Progenitor cell of endocrine pancreas (in vitro differentiated cells): ENCODE measurements around the gene LRRC18. TPM values are rescaled to one million over a fixed set of nuclear protein-coding genes. Genes with fewer than 3 reads are reported as not detected.

Experiments
- DNase-seq: peaks from one replicate; pipeline ENCODE4 v3.0.0; 2021; ENCODE audit warnings: low spot score; ENCODE audit not compliant: unreplicated experiment
- H3K27ac Mint-ChIP-seq: 2 replicates; pipeline ENCODE4 v1.8.0; 2021; ENCODE audit warnings: mild to moderate bottlenecking, moderate library complexity, mixed read lengths
- H3K27me3 Mint-ChIP-seq: 2 replicates; pipeline ENCODE4 v1.8.0; 2021; ENCODE audit warnings: mixed read lengths
- H3K36me3 Mint-ChIP-seq: 2 replicates; pipeline ENCODE4 v1.8.0; 2022; ENCODE audit warnings: mixed read lengths; ENCODE audit not compliant: insufficient read depth
- H3K4me1 Mint-ChIP-seq: 2 replicates; pipeline ENCODE4 v1.8.0; 2021; ENCODE audit warnings: low read depth, mixed read lengths
- H3K4me3 Mint-ChIP-seq: 2 replicates; pipeline ENCODE4 v1.8.0; 2021; ENCODE audit warnings: low read depth, mild to moderate bottlenecking, moderate library complexity, mixed read lengths
- H3K9me3 Mint-ChIP-seq: 2 replicates; pipeline ENCODE4 v1.8.0; 2021; ENCODE audit warnings: low read depth, mixed read lengths
- CTCF ChIP-seq: fragments of 200-600 bp; sonication (generic); IDR thresholded peaks from one replicate; pipeline ENCODE4 v1.5.0; 2021; ENCODE audit warnings: antibody characterized with exemption, mild to moderate bottlenecking; ENCODE audit not compliant: unreplicated experiment
- total RNA-seq: library from RNA; stranded (reverse); gene quantifications from 2 replicates; pipeline ENCODE4 v1.2.1, GENCODE V29; 2021

The LRRC18 gene
- total RNA-seq, 1 donor from 2014 or later: not detected

DNA sequence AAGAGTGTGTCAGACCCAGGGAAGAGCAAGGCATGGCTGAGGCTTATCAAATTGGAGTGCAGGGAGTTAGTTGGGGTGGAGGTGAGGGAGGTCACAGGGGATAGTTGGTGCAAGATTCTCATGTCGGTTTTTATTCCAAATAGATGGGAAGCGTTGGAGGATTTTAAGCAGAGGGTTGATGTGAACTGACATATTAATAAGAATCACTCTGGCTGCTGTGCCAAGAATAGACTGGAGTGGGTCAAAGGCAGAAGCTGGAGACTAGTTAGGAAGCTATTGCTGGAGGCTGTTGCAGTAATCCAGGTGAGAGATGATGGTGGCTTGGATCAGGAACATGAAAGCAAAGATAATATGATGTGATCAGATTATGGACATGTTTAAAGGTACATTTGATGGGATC, 36.5 kb downstream of the LRRC18 start:
- Mint-ChIP-seq H3K4me3 (no peak overlapping the region), H3K9me3 (no peaks in the 10 kb centered on the region), H3K27me3 (no peaks in the 10 kb centered on the region), H3K4me1 (no peaks in the 10 kb centered on the region), H3K36me3 (no peaks in the 10 kb centered on the region), H3K27ac (no peak overlapping the region)
- no peak for DNase-seq
- no peak for TF ChIP-seq CTCF

DNA sequence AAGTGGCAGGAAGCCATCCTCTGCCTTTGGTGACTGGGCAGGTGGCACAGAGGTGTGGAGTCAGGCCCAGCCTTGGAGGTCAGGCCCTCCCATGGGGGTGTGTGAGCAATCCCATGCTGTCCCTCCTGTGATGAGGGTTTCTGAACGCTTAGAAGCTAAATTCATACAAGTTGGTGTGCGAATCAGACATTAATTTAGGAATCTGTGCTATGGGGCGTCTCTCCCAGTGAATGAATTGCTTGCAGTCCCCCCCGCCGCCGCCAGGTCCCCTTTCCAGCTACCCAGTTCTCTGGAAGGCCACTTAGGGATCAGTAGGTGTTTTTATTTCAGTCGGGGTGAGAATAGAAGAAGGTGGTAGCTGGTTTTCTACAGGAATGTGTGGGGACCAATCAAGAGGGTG, 37.5 kb downstream of the LRRC18 start:
- Mint-ChIP-seq H3K9me3 (no peaks in the 10 kb centered on the region), H3K4me1 (no peaks in the 10 kb centered on the region), H3K36me3 (no peaks in the 10 kb centered on the region), H3K27me3 (no peaks in the 10 kb centered on the region), H3K4me3 (no peak overlapping the region), H3K27ac (no peak overlapping the region)
- no peak for DNase-seq
- no peak for TF ChIP-seq CTCF

DNA sequence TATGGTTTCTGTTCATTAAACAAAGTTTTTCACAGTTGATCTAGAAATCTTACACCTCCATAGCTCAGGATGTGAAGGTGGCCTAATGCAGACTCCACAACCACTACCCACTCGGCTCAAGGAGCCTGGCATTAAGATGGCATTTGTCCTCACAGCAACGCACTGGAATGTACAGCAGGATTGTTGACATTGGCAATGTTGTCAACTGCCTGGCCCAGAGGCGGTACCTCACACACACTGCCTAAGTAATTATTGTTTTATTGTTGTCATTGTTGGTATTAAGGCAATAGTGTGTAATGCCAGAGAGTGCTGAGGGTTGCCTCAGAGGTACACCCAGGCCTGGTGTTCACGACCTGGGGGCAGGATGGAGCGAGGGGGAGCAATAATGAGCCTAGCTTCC, 38.3 kb downstream of the LRRC18 start:
- no peak for DNase-seq
- Mint-ChIP-seq H3K27me3 (no peaks in the 10 kb centered on the region), H3K4me3 (no peak overlapping the region), H3K27ac (no peak overlapping the region), H3K4me1 (no peaks in the 10 kb centered on the region), H3K9me3 (no peaks in the 10 kb centered on the region), H3K36me3 (no peaks in the 10 kb centered on the region)
- no peak for TF ChIP-seq CTCF

- Mint-ChIP-seq H3K9me3 (no peaks in the 10 kb centered on the region), H3K27me3 (no peaks in the 10 kb centered on the region), H3K4me1 (no peaks in the 10 kb centered on the region), H3K4me3 (no peak overlapping the region), H3K36me3 (no peaks in the 10 kb centered on the region), H3K27ac (no peak overlapping the region)
- TF ChIP-seq CTCF: no peak
- DNase-seq: no peak
Observed at GRCh38 chr10:48900371-48900801, 39.3 kb downstream of the LRRC18 start.

DNA sequence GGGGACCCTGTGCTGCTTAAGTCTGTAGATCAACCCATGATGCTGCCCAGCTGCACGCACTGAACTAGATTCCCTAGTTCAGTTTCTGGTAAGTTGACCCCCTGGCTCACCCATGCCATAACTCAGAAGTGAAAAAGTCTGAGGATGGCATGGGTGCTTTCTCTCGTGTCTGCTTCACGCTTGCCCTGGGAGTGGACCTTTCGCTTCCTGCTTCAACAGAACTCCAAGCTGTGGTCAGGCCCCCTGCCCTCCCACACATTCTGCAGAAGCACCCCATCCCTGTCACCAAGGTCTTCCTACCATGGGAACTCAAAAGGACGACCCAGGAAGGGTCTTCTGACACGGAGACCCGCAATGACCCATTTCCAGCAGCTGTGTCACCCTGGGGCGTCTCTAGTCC, 39.9 kb downstream of the LRRC18 start:
- no peak for DNase-seq
- no peak overlapping the region for H3K27ac Mint-ChIP-seq
- H3K36me3 Mint-ChIP-seq: no peaks in the 10 kb centered on the region
- no peaks in the 10 kb centered on the region for H3K4me1 Mint-ChIP-seq
- no peak for TF ChIP-seq CTCF
- no peak overlapping the region for H3K4me3 Mint-ChIP-seq
- no peaks in the 10 kb centered on the region for H3K27me3 Mint-ChIP-seq
- H3K9me3 Mint-ChIP-seq: no peaks in the 10 kb centered on the region
